ENCODE results near the gene LRCOL1. TPM values are rescaled to one million over a fixed set of nuclear protein-coding genes. Genes with fewer than 3 reads are reported as not detected.

LRCOL1 gene
- total and polyA plus RNA-seq, 2 of the 8 experiments (the other 6 are each of a cell fraction or from before 2014, with no cell fraction given): not detected

DNA sequence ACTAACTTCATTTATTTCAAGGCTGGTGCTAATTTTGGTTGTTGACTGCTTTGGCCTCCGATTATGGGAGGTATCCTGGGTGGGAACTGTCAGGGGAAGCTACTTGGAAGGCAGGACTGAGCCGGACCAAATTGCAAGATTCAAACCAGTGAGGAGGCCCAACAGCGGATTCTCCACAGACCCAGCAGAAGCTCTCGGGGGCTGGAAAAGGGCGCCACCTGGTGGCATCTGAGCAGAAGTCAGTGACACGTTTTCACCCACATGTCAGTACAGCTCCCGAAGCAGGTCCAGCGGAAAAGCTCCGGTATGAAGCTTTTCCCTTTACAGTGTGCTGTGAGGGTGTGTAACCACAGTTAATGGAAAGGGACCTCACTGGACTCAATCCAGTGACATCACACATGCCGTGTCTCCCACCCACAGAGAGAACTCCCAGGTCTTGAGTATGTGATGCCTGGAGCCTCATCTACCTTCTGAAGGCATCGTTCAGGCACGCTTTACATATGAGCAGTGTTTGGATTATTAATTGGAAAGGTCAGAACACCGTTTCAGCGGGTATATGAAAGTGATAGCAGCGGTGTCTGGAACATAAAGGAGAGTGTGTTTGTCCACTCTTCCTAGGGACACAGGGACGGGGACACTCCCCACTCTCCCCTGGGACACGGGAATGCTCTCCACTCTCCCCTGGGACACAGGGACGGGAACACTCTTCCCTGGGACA, 4.6 kb upstream of the LRCOL1 start:
- no peak overlapping the region for H3K56ac ChIP-seq (replicated peaks; ENCODE audit: insufficient read length, low read depth, low read length)
- H2BK20ac ChIP-seq (ENCODE audit: low read length): no peak overlapping the region
- peaks cover 0 to 3% (median 0%) of the 10 kb centered on the region in 4 experiments; a peak in 2 of 7 replicates for H3K4me1 ChIP-seq (replicated peaks in 1 of 4; ENCODE audit: control insufficient read depth in 3 of 4, insufficient read depth in 4 of 4, low read length in 3 of 4)
- H4K5ac ChIP-seq (ENCODE audit: insufficient read length, low read depth, low read length): no peak overlapping the region
- 37% methylated on average over 18 of the region's 18 CpGs; no CpG with 5 or more reads in 1 of the 2 experiments for WGBS, 2 experiments (ENCODE audit: extremely low coverage in 1 of 2, insufficient coverage in 1 of 2, insufficient read length in 1 of 2, insufficient replicate concordance in 2 of 2, low coverage in 1 of 2, low lambda C conversion rate in 2 of 2, missing lambda C conversion rate in 1 of 2)
- DNase-seq (ENCODE audit: low read depth in 1 of 2, low spot score in 2 of 2) (peak; percentile 58 to 89), FAIRE-seq (peak; percentile 70)
- no peak overlapping the region for H3K4me2 ChIP-seq (ENCODE audit: insufficient read depth in 1 of 2, low read depth in 2 of 2, low read length in 2 of 2)
- H4K8ac ChIP-seq (ENCODE audit: extremely low read depth, insufficient read depth, low read length): no peak overlapping the region; the same call in 1 of the 2 replicates
- no peaks in the 10 kb centered on the region; the same call in 1 of the 2 replicates for H3K23me2 ChIP-seq (ENCODE audit: low read depth, low read length)
- H2BK12ac ChIP-seq (ENCODE audit: low read depth, low read length): 0 out of 2 replicates have a peak overlapping the region, but pooled peaks have one; percentile 23
- no peak overlapping the region for H2AFZ ChIP-seq (ENCODE audit: low read length)
- H4K91ac ChIP-seq (replicated peaks; ENCODE audit: insufficient read length, low read length): no peak overlapping the region
- H3K27ac ChIP-seq (ENCODE audit: low read depth, low read length): no peak overlapping the region
- H4K20me1 ChIP-seq (replicated peaks in 1 of 2; ENCODE audit: control insufficient read depth in 1 of 2, insufficient read depth in 2 of 2, low read length in 2 of 2): no peaks in the 10 kb centered on the region
- no peak overlapping the region for H2AK5ac ChIP-seq (ENCODE audit: low read depth, low read length)
- no peak overlapping the region for H3K14ac ChIP-seq (ENCODE audit: insufficient read length)
- no peak overlapping the region for H3K23ac ChIP-seq (ENCODE audit: insufficient read length)
- no peaks in the 10 kb centered on the region for H3K79me1 ChIP-seq (ENCODE audit: low read depth, low read length)
- H2BK120ac ChIP-seq (replicated peaks; ENCODE audit: low read depth, low read length): no peak overlapping the region
- no peak overlapping the region for H3K9ac ChIP-seq (replicated peaks in 1 of 4; ENCODE audit: extremely low read depth in 1 of 4, low read depth in 3 of 4, low read length in 3 of 4)
- no peak overlapping the region for H2BK5ac ChIP-seq (ENCODE audit: low read depth, low read length)
- no peaks in the 10 kb centered on the region for H3K79me2 ChIP-seq (ENCODE audit: control insufficient read depth in 1 of 2, insufficient read depth in 2 of 2, low read length in 2 of 2)
- peaks cover 35 to 82% (median 65%) of the 10 kb centered on the region in 4 experiments for H3K27me3 ChIP-seq (replicated peaks in 1 of 4; ENCODE audit: control insufficient read depth in 3 of 4, extremely low read depth in 1 of 4, insufficient read depth in 3 of 4, low read length in 3 of 4)
- H2BK15ac ChIP-seq (ENCODE audit: low read length): no peak overlapping the region
- H3K4ac ChIP-seq (replicated peaks; ENCODE audit: insufficient read length, low read depth, low read length): no peak overlapping the region
- ChIA-PET CTCF (ENCODE audit: partially characterized antibody) (interaction anchor here (0.7 to 3.3 kb wide), 22 partner anchors 10 to 849 kb away, joined by 3 to 41 read pairs (median 4); no protein-coding TSS in a partner anchor), POLR2A (ENCODE audit: partially characterized antibody) (interaction anchor here (0.8 to 1.5 kb wide), 5 partner anchors 11 to 32 kb away, joined by 3 to 4 read pairs (median 3); no protein-coding TSS in a partner anchor)
- H3K4me3 ChIP-seq (ENCODE audit: extremely low read depth in 1 of 4, insufficient read depth in 2 of 4, low read depth in 3 of 4, low read length in 4 of 4): no peak overlapping the region
- peaks cover 12 to 33% of the 10 kb centered on the region in 2 experiments; a peak in 3 of 4 replicates for H3K9me3 ChIP-seq (ENCODE audit: insufficient read depth in 2 of 2, low read depth in 1 of 2, low read length in 1 of 2)
- H3K36me3 ChIP-seq (ENCODE audit: control insufficient read depth in 2 of 4, insufficient read depth in 4 of 4, low read length in 3 of 4): no peaks in the 10 kb centered on the region
- no peak overlapping the region for H3K18ac ChIP-seq (ENCODE audit: extremely low read depth, low read length)
- TF ChIP-seq HDAC2 (IDR thresholded peaks at IDR 0.05; ENCODE audit: borderline replicate concordance in 1 of 2, low read depth in 2 of 2, low read length in 2 of 2): 0 out of 4 replicates have a peak, but pooled peaks of 1 of the 2 experiments have one; percentile 46
- TF ChIP-seq TEAD4 (IDR thresholded peaks at IDR 0.05; ENCODE audit: low read depth, low read length): 0 out of 2 replicates have a peak, but pooled peaks have one; percentile 44
- TF ChIP-seq, protein P1, sequence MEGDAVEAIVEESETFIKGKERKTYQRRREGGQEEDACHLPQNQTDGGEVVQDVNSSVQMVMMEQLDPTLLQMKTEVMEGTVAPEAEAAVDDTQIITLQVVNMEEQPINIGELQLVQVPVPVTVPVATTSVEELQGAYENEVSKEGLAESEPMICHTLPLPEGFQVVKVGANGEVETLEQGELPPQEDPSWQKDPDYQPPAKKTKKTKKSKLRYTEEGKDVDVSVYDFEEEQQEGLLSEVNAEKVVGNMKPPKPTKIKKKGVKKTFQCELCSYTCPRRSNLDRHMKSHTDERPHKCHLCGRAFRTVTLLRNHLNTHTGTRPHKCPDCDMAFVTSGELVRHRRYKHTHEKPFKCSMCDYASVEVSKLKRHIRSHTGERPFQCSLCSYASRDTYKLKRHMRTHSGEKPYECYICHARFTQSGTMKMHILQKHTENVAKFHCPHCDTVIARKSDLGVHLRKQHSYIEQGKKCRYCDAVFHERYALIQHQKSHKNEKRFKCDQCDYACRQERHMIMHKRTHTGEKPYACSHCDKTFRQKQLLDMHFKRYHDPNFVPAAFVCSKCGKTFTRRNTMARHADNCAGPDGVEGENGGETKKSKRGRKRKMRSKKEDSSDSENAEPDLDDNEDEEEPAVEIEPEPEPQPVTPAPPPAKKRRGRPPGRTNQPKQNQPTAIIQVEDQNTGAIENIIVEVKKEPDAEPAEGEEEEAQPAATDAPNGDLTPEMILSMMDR (IDR thresholded peaks at IDR 0.05; ENCODE audit: control extremely low read depth in 1 of 3, insufficient read depth in 1 of 3, low read depth in 1 of 3, low read length in 3 of 3): peak; percentile 90 to 96 (median 95)
- TF ChIP-seq SUZ12 (IDR thresholded peaks at IDR 0.05; ENCODE audit: low read length): peak; percentile 44; the same call in 1 of the 2 replicates
- no peak for TF ChIP-seq BRCA1 (IDR thresholded peaks at IDR 0.05; ENCODE audit: low read depth, low read length)
- peak; percentile 26; the same call in 1 of the 2 replicates for TF ChIP-seq BACH1 (IDR thresholded peaks at IDR 0.05; ENCODE audit: low read length)
- TF ChIP-seq EZH2 (IDR thresholded peaks at IDR 0.05; ENCODE audit: low read depth, low read length, severe bottlenecking): no peak

Measured in H1 (cell line).